Transverse colon (tissue), 4 donors: ENCODE results near the gene RALGDS. TPM values are rescaled to one million over a fixed set of nuclear protein-coding genes. Genes with fewer than 3 reads are reported as not detected.

Experiments
- DNase-seq: peaks from one replicate; pipeline ENCODE4 v3.0.0-alpha.2; 2019
- H3K27ac ChIP-seq, 4 donors: fragments of 200-600 bp; sonication (generic); 2 replicates each; pipeline ENCODE4 v1.5.1; 2016 to 2018; ENCODE audit warnings: inconsistent platforms in 4 of 4
- H3K27me3 ChIP-seq: fragments of 200-600 bp; sonication (generic); 2 replicates; pipeline ENCODE4 v1.5.1; 2017; ENCODE audit warnings: inconsistent platforms
- H3K36me3 ChIP-seq, 4 donors: fragments of 200-600 bp; sonication (generic); 2 replicates each; pipeline ENCODE4 v1.5.1; 2017 to 2019; ENCODE audit warnings: inconsistent platforms in 4 of 4
- H3K4me1 ChIP-seq, 4 donors: fragments of 200-600 bp; sonication (generic); 2 replicates each; pipeline ENCODE4 v1.5.1; 2017 to 2020; ENCODE audit warnings: inconsistent platforms in 4 of 4
- H3K4me3 ChIP-seq, 4 donors: fragments of 200-600 bp; sonication (generic); 1 replicate in 1 of 4; 2 replicates in 3 of 4; pipeline versions ENCODE4 v1.5.1 to v1.6.1; 2017 to 2019; ENCODE audit warnings: inconsistent platforms in 4 of 4
- H3K9me3 ChIP-seq, 2 donors: fragments of 200-600 bp; sonication (generic); 2 replicates each; pipeline ENCODE4 v1.5.1; 2017 to 2019; ENCODE audit warnings: inconsistent platforms in 2 of 2
- CTCF ChIP-seq, 5 experiments: fragments of 200-600 bp in 3 of 5; fragments of 450-650 bp in 2 of 5; sonication (generic) in 3 of 5; IDR thresholded peaks; 1 replicate in 2 of 5; 2 replicates in 3 of 5; pipeline ENCODE4 v1.5.1; 2016 to 2017; ENCODE audit warnings: antibody characterized with exemption in 5 of 5, inconsistent platforms in 3 of 5, mild to moderate bottlenecking in 2 of 5, moderate library complexity in 1 of 5
- EP300 ChIP-seq: sonication (generic); formaldehyde crosslinking; IDR thresholded peaks from one replicate; pipeline ENCODE4 v1.6.1; 2017; ENCODE audit warnings: antibody characterized with exemption, low read depth
- POLR2A ChIP-seq: fragments of 450-650 bp; IDR thresholded peaks from one replicate; pipeline ENCODE4 v1.6.1; 2016; ENCODE audit warnings: antibody characterized with exemption, mild to moderate bottlenecking, moderate library complexity
- POLR2AphosphoS5 ChIP-seq, 3 donors: sonication (generic); formaldehyde crosslinking; IDR thresholded peaks; one replicate each; pipeline ENCODE4 v1.6.1; 2016; ENCODE audit warnings: antibody characterized with exemption in 3 of 3
- WGBS, 2 donors: methylation state at CpG; one replicate each; pipeline ENCODE4 v1.1.5; 2018; ENCODE audit warnings: low coverage in 1 of 2; 5-methylcytosine and 5-hydroxymethylcytosine counted together
- in situ Hi-C, 4 donors: fragments of 200-750 bp; cut with MboI; loops; one replicate each; pipeline versions ENCODE4 v1.15.0 to v1.15.1; 2017; ENCODE audit warnings: low sequenced_read_pairs in 3 of 4, low pct_ligation_motif_present in 1 of 4, low pct_unique_long_range_greater_than_20kb in 1 of 4
- intact Hi-C: fragments of 100-400 bp; cut with DNase I; formaldehyde crosslinking; loops from one replicate; pipeline ENCODE4 v1.15.1; 2023; ENCODE audit warnings: low total_unique reads
- total RNA-seq, 4 donors: library from RNA; depleted of rRNA; stranded (reverse); fragments of >200 nt; gene quantifications; one replicate each; pipeline ENCODE4 v1.1.0, GENCODE V29; 2016

Gene RALGDS
- total RNA-seq, 4 donors from 2014 or later, result 50.5 to 233 (median 58.2) TPM

GRCh38 chr9:133167769-133168168 lies 46.7 kb upstream of the RALGDS start:
- WGBS, 2 donors, result 91% methylated on average over 3 of the region's 3 CpGs; no CpG with 5 or more reads in 1 of the 2 donors
- Histone ChIP-seq H3K27me3 (peaks cover 10% of the 10 kb centered on the region), H3K36me3 (no peaks in the 10 kb centered on the region), H3K9me3 (no peaks in the 10 kb centered on the region), H3K4me1 (peaks cover 0 to 19% (median 8%) of the 10 kb centered on the region in 4 donors), H3K4me3 (no peak overlapping the region), H3K27ac (no peak overlapping the region)
- DNase-seq, result no peak
- TF ChIP-seq EP300, result no peak
- no peak for TF ChIP-seq POLR2AphosphoS5 (IDR thresholded peaks at IDR 0.05)
- no peak for TF ChIP-seq POLR2A
- no peak for TF ChIP-seq CTCF (IDR thresholded peaks at IDR 0.05)
- intact Hi-C loops, result no loop called here
- in situ Hi-C loops, result no loop called here

- no peaks in the 10 kb centered on the region for H3K9me3 ChIP-seq
- no peak overlapping the region for H3K27ac ChIP-seq
- no peak overlapping the region for H3K4me3 ChIP-seq
- H3K36me3 ChIP-seq, result no peaks in the 10 kb centered on the region
- H3K27me3 ChIP-seq, result peaks cover 9% of the 10 kb centered on the region
- intact Hi-C loops, result no loop called here
- H3K4me1 ChIP-seq, result peaks cover 0 to 24% (median 9%) of the 10 kb centered on the region in 4 donors
- TF ChIP-seq EP300, result no peak
- no peak for TF ChIP-seq POLR2AphosphoS5 (IDR thresholded peaks at IDR 0.05)
- no peak for TF ChIP-seq CTCF (IDR thresholded peaks at IDR 0.05)
- no peak for TF ChIP-seq POLR2A
- WGBS, 2 donors, result 88% methylated on average over 3 of the region's 3 CpGs; no CpG with 5 or more reads in 1 of the 2 donors
- no peak for DNase-seq
- in situ Hi-C loops, result no loop called here
Observed at GRCh38 chr9:133167096-133167730, 46.2 kb upstream of the RALGDS start.

GRCh38 chr9:133166392-133166791 lies 45.4 kb upstream of the RALGDS start:
- 60 to 82% methylated on average over 2 to 17 of the region's 17 CpGs for WGBS, 2 donors
- intact Hi-C loops, result no loop called here
- DNase-seq, result no peak

GRCh38 chr9:133165452-133165730 lies 44.4 kb upstream of the RALGDS start:
- Histone ChIP-seq H3K27ac (no peak overlapping the region), H3K4me3 (no peak overlapping the region), H3K27me3 (peaks cover 9% of the 10 kb centered on the region), H3K9me3 (no peaks in the 10 kb centered on the region), H3K36me3 (no peaks in the 10 kb centered on the region), H3K4me1 (peaks cover 0 to 30% (median 13%) of the 10 kb centered on the region in 4 donors)
- in situ Hi-C loops (no loop called here), intact Hi-C loops (no loop called here)
- WGBS, 2 donors, result 74 to 94% methylated on average over 2 of the region's 2 CpGs
- DNase-seq, result no peak
- TF ChIP-seq POLR2AphosphoS5 (IDR thresholded peaks at IDR 0.05) (no peak), POLR2A (no peak), CTCF (IDR thresholded peaks at IDR 0.05) (no peak), EP300 (no peak)

More at GRCh38 chr9:133166392-133166791, 45.4 kb upstream of the RALGDS start:
- Histone ChIP-seq H3K9me3 (no peaks in the 10 kb centered on the region), H3K27ac (no peak overlapping the region), H3K4me3 (no peak overlapping the region), H3K36me3 (no peaks in the 10 kb centered on the region), H3K27me3 (peaks cover 9% of the 10 kb centered on the region), H3K4me1 (peaks cover 0 to 26% (median 9%) of the 10 kb centered on the region in 4 donors)
- in situ Hi-C loops, result no loop called here
- TF ChIP-seq POLR2AphosphoS5 (IDR thresholded peaks at IDR 0.05) (no peak), CTCF (IDR thresholded peaks at IDR 0.05) (no peak), POLR2A (no peak), EP300 (no peak)
